Retina (tissue), 1 donor: ENCODE measurements around the gene ARHGEF38.
"Not testable (repeated sequence)": the region's sequence is repeated elsewhere in the genome, so short reads cannot be mapped to it uniquely, and the experiment has no call there.

ENCODE experiments used
- DNase-seq: peaks from one replicate; pipeline ENCODE4 v3.0.0-alpha.2; 2016

Gene ARHGEF38

GRCh38 chr4:105719204-105719603 is 166.8 kb downstream of the ARHGEF38 start:
- no peak for DNase-seq

GRCh38 chr4:105725623-105726022 is 173.2 kb downstream of the ARHGEF38 start:
- no peak for DNase-seq

- not testable (repeated sequence) for DNase-seq
Observed at GRCh38 chr4:105729895-105730294, 177.5 kb downstream of the ARHGEF38 start.
